Uterus (tissue), 4 donors: ENCODE results near the gene CNTNAP4. TPM values are rescaled to one million over a fixed set of nuclear protein-coding genes. Genes with fewer than 3 reads are reported as not detected.

Experiments
- DNase-seq, 2 donors: peaks; one replicate each; pipeline ENCODE4 v3.0.0-alpha.2; 2019 to 2020
- H3K27ac ChIP-seq, 2 donors: fragments of 200-600 bp; sonication (generic); 1 replicate in 1 of 2; 2 replicates in 1 of 2; pipeline ENCODE4 v1.5.1; 2016 to 2018
- H3K27me3 ChIP-seq, 2 donors: fragments of 200-600 bp; sonication (generic); one replicate each; pipeline ENCODE4 v1.5.1; 2018 to 2019; ENCODE audit warnings: control low read depth in 1 of 2
- H3K36me3 ChIP-seq, 2 donors: fragments of 200-600 bp; sonication (generic); one replicate each; pipeline ENCODE4 v1.5.1; 2019; ENCODE audit warnings: control low read depth in 1 of 2
- H3K4me1 ChIP-seq, 2 donors: fragments of 200-600 bp; sonication (generic); one replicate each; pipeline ENCODE4 v1.5.1; 2018 to 2019; ENCODE audit warnings: control low read depth in 1 of 2
- H3K4me3 ChIP-seq, 2 donors: fragments of 200-600 bp; sonication (generic); 1 replicate in 1 of 2; 2 replicates in 1 of 2; pipeline ENCODE4 v1.5.1; 2018 to 2019; ENCODE audit warnings: mild to moderate bottlenecking in 1 of 2
- H3K9me3 ChIP-seq, 2 donors: fragments of 200-600 bp; sonication (generic); one replicate each; pipeline ENCODE4 v1.5.1; 2019; ENCODE audit warnings: control low read depth in 1 of 2
- POLR2A ChIP-seq, 2 donors: fragments of 450-650 bp; IDR thresholded peaks; one replicate each; pipeline ENCODE4 v1.6.1; 2016; ENCODE audit warnings: antibody characterized with exemption in 2 of 2, mild to moderate bottlenecking in 1 of 2, moderate library complexity in 1 of 2
- intact Hi-C: fragments of 100-400 bp; cut with DNase I; formaldehyde crosslinking; loops from one replicate; pipeline ENCODE4 v1.15.1; 2023; ENCODE audit warnings: low total_unique reads
- total RNA-seq, 4 donors: library from RNA; depleted of rRNA in 3 of 4; stranded (reverse); fragments of >200 nt in 3 of 4; gene quantifications; one replicate each; pipeline versions ENCODE4 v1.1.0 to v1.2.4, GENCODE V29; 2014 to 2023
- TF ChIP-seq, protein P1 (sequence below), 4 experiments: fragments of 200-600 bp in 2 of 4; fragments of 450-650 bp in 2 of 4; sonication (generic) in 2 of 4; IDR thresholded peaks; one replicate each; pipeline ENCODE4 v1.5.1; 2016 to 2019; ENCODE audit warnings: antibody characterized with exemption in 4 of 4, mild to moderate bottlenecking in 2 of 4, moderate library complexity in 1 of 4
- donor health status: DM: yes; HTN: yes; CAD: no.

The CNTNAP4 gene
- total RNA-seq, 4 donors from 2014 or later, result 20.3 TPM; not detected in 3

DNA sequence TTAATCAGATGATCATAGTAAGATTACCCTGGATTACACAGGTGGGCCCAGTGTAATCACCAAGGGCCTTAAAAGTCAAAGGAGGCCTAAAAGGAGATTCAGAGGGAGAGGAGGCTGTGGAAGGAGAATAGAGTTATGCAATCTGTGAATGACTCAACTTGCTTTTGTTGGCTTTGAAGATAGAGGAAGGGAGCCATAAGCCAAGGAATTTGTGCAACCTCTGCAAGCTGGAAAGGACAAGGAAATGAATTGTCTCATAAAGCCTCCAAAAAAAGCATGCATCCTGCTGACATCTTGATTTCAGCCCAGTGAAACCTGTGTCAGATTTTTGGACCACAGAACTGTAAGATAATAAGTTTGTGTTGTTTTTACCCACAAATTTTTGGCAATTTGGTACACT, 109.6 kb downstream of the CNTNAP4 start:
- Histone ChIP-seq H3K4me1 (no peaks in the 10 kb centered on the region), H3K27me3 (no peaks in the 10 kb centered on the region), H3K27ac (no peak overlapping the region), H3K36me3 (no peaks in the 10 kb centered on the region), H3K4me3 (no peak overlapping the region), H3K9me3 (no peaks in the 10 kb centered on the region)
- no peak for TF ChIP-seq POLR2A (IDR thresholded peaks at IDR 0.05)
- TF ChIP-seq, protein P1, sequence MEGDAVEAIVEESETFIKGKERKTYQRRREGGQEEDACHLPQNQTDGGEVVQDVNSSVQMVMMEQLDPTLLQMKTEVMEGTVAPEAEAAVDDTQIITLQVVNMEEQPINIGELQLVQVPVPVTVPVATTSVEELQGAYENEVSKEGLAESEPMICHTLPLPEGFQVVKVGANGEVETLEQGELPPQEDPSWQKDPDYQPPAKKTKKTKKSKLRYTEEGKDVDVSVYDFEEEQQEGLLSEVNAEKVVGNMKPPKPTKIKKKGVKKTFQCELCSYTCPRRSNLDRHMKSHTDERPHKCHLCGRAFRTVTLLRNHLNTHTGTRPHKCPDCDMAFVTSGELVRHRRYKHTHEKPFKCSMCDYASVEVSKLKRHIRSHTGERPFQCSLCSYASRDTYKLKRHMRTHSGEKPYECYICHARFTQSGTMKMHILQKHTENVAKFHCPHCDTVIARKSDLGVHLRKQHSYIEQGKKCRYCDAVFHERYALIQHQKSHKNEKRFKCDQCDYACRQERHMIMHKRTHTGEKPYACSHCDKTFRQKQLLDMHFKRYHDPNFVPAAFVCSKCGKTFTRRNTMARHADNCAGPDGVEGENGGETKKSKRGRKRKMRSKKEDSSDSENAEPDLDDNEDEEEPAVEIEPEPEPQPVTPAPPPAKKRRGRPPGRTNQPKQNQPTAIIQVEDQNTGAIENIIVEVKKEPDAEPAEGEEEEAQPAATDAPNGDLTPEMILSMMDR (IDR thresholded peaks at IDR 0.05), result no peak
- intact Hi-C loops, result no loop called here
- DNase-seq, result no peak

DNA sequence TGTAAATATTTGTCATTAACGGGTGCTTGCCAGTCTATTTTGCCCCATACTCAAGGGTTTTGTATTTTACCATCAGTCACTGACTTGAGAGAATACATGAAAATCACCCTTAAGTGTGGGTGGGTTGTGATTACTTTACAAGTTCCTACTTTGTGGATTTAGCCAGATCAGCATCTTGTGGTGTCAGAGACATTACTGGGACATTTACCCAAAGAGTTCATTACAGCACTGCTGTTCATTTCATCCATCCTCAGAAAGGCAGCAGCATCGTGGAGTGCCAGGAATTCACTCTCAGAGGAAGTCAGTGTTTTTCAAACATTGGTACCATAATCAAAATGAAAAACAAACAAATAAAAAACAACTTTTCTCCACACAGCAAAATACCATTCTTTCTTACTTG, 110.8 kb downstream of the CNTNAP4 start:
- TF ChIP-seq, protein P1 (IDR thresholded peaks at IDR 0.05), result no peak
- no peak for TF ChIP-seq POLR2A (IDR thresholded peaks at IDR 0.05)
- Histone ChIP-seq H3K36me3 (no peaks in the 10 kb centered on the region), H3K27ac (no peak overlapping the region), H3K9me3 (no peaks in the 10 kb centered on the region), H3K27me3 (no peaks in the 10 kb centered on the region), H3K4me3 (no peak overlapping the region), H3K4me1 (no peaks in the 10 kb centered on the region)
- DNase-seq, result no peak
- intact Hi-C loops, result no loop called here

DNA sequence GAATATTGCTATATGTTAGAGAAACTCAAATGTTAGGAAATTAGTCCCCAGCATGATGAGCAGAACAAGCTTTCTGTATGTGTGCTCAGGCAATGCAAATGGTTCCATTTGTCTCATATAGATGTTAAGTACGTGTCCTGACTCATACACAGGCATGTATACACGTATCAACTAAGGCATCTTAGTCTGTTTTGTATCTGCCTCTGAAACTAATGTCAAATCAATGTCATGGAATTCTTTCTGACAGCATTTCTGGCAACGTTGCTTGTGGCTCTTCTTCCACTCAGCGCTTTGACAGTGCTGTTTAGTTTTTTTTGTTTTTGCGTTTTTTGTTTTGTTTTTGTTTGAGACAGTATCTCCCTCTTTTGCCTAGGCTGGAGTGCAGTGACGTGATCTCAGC, 111.9 kb downstream of the CNTNAP4 start:
- intact Hi-C loops, result no loop called here

DNA sequence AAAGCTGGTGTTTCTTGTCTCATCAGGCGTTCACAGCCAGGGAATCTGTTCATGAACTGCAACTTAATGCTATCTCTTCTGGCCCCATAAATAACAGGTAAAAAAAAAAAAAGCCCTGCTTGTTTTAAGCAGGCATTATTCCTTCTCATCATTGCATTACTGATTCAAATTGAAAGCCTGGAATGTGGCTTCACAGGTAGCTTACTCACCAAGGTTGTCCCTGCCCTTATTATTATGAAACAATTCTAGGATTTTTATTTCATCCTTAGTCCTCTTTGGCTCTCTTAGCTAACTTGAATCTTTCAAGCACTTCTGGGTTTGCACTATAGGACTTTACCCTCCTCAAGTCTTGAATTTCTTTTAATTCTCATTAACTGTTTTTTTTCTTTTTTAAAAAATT, 113.3 kb downstream of the CNTNAP4 start:
- intact Hi-C loops, result no loop called here
- no peaks in the 10 kb centered on the region for H3K9me3 ChIP-seq
- H3K27ac ChIP-seq, result no peak overlapping the region
- no peak for DNase-seq
- H3K4me3 ChIP-seq, result no peak overlapping the region
- H3K4me1 ChIP-seq, result no peaks in the 10 kb centered on the region
- TF ChIP-seq, protein P1 (IDR thresholded peaks at IDR 0.05), result no peak
- TF ChIP-seq POLR2A (IDR thresholded peaks at IDR 0.05), result no peak
- no peaks in the 10 kb centered on the region for H3K27me3 ChIP-seq
- H3K36me3 ChIP-seq, result no peaks in the 10 kb centered on the region

More for the DNA sequence above, 111.9 kb downstream of the CNTNAP4 start:
- TF ChIP-seq, protein P1 (IDR thresholded peaks at IDR 0.05), result no peak
- TF ChIP-seq POLR2A (IDR thresholded peaks at IDR 0.05), result no peak
- Histone ChIP-seq H3K27ac (no peak overlapping the region), H3K36me3 (no peaks in the 10 kb centered on the region), H3K4me3 (no peak overlapping the region), H3K27me3 (no peaks in the 10 kb centered on the region), H3K4me1 (no peaks in the 10 kb centered on the region), H3K9me3 (no peaks in the 10 kb centered on the region)
- DNase-seq, result no peak

DNA sequence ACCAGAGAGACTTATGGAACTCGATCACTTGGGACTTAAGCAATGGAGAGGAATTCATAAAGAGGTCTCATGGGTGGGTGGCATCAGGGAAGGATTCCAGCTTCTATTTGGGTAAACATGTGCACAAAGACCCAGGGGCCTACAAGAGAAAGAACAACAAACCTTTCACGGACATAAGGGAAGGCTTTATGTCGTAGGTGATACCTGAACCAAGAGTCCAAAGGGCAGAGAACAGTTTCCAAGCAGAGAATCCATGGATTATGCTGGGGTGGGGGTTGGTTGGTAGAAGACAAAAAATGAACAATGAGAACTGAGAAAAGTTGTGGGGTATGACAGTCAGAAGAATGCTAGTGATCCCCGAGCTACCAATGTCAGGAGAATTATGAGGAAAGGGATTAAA, 119.8 kb downstream of the CNTNAP4 start:
- Histone ChIP-seq H3K36me3 (no peaks in the 10 kb centered on the region), H3K9me3 (no peaks in the 10 kb centered on the region), H3K27me3 (no peaks in the 10 kb centered on the region), H3K4me1 (no peaks in the 10 kb centered on the region), H3K27ac (no peak overlapping the region), H3K4me3 (no peak overlapping the region)
- TF ChIP-seq, protein P1 (IDR thresholded peaks at IDR 0.05), result no peak
- no peak for TF ChIP-seq POLR2A (IDR thresholded peaks at IDR 0.05)
- DNase-seq, result no peak
- intact Hi-C loops, result no loop called here
